Prostate gland (tissue), 2 donors: ENCODE results near the gene PAF1.

Source experiments
- CTCF ChIP-seq, 4 experiments: fragments of 200-600 bp in 2 of 4; fragments of 450-650 bp in 2 of 4; sonication (generic) in 2 of 4; IDR thresholded peaks; 1 replicate in 3 of 4; 2 replicates in 1 of 4; pipeline ENCODE4 v1.5.1; 2016 to 2019; ENCODE audit warnings: antibody characterized with exemption in 4 of 4, mild to moderate bottlenecking in 2 of 4, moderate library complexity in 2 of 4
- POLR2A ChIP-seq: fragments of 450-650 bp; IDR thresholded peaks from one replicate; pipeline ENCODE4 v1.6.1; 2016; ENCODE audit warnings: antibody characterized with exemption, mild to moderate bottlenecking

GRCh38 chr19:39341129-39341718 is 49.7 kb downstream of the PAF1 start:
- no peak for TF ChIP-seq CTCF (IDR thresholded peaks at IDR 0.05)
- TF ChIP-seq POLR2A = no peak
